Left forelimb (tissue), 1 donor: ENCODE results near the gene CTIF.

Experiments used
- DNase-seq: peaks from one replicate; pipeline ENCODE4 v3.0.0-alpha.2; 2018; ENCODE audit warnings: low spot score

Gene CTIF

GRCh38 chr18:48533340-48534070 lies 5.3 kb upstream of the CTIF start:
- DNase-seq, result no peak

- DNase-seq, result no peak
Observed at GRCh38 chr18:48534364-48534763, 4.5 kb upstream of the CTIF start.

- no peak for DNase-seq
Observed at GRCh38 chr18:48535956-48536355, 2.9 kb upstream of the CTIF start.

- DNase-seq, result no peak
Observed at GRCh38 chr18:48536516-48536915, 2.3 kb upstream of the CTIF start.

GRCh38 chr18:48539406-48540250 lies 797 bp downstream of the CTIF start:
- DNase-seq, result peak; percentile 76

- peak; percentile 80 for DNase-seq
Observed at GRCh38 chr18:48540251-48541025, 1.6 kb downstream of the CTIF start.

- peak; percentile 82 for DNase-seq
Observed at GRCh38 chr18:48541026-48541746, 2.4 kb downstream of the CTIF start.

GRCh38 chr18:48541747-48542400 lies 3.0 kb downstream of the CTIF start:
- DNase-seq, result no peak

GRCh38 chr18:48542513-48543181 lies 3.8 kb downstream of the CTIF start:
- DNase-seq, result no peak

- no peak for DNase-seq
Observed at GRCh38 chr18:48543228-48543627, 4.4 kb downstream of the CTIF start.

- no peak for DNase-seq
Observed at GRCh38 chr18:48544116-48544515, 5.3 kb downstream of the CTIF start.

GRCh38 chr18:48544661-48545415 lies 6.0 kb downstream of the CTIF start:
- no peak for DNase-seq

GRCh38 chr18:48545757-48546321 lies 7.0 kb downstream of the CTIF start:
- peak; percentile 77 for DNase-seq

- DNase-seq, result no peak
Observed at GRCh38 chr18:48546396-48546795, 7.6 kb downstream of the CTIF start.

- DNase-seq, result peak; percentile 60
Observed at GRCh38 chr18:48547531-48547981, 8.7 kb downstream of the CTIF start.

- peak; percentile 12 for DNase-seq
Observed at GRCh38 chr18:48548011-48548771, 9.4 kb downstream of the CTIF start.

- DNase-seq, result no peak
Observed at GRCh38 chr18:48548921-48549320, 10.1 kb downstream of the CTIF start.

- DNase-seq, result peak; percentile 47
Observed at GRCh38 chr18:48550101-48550729, 11.4 kb downstream of the CTIF start.
